HFFc6 (cell line): ENCODE results near the gene DNM1. TPM values are rescaled to one million over a fixed set of nuclear protein-coding genes. Genes with fewer than 3 reads are reported as not detected.

Experiments
- DNase-seq: peaks from one replicate; pipeline ENCODE4 v3.0.0-alpha.2; 2018
- H3K27ac Mint-ChIP-seq: 2 replicates; pipeline ENCODE4 v1.8.0; 2020; ENCODE audit warnings: mild to moderate bottlenecking, mixed read lengths
- H3K27me3 Mint-ChIP-seq: 2 replicates; pipeline ENCODE4 v1.8.0; 2021; ENCODE audit warnings: mild to moderate bottlenecking, moderate library complexity, mixed read lengths; ENCODE audit not compliant: insufficient read depth
- H3K36me3 Mint-ChIP-seq: 2 replicates; pipeline ENCODE4 v1.8.0; 2021; ENCODE audit warnings: low read depth, mixed read lengths
- H3K4me1 Mint-ChIP-seq: 2 replicates; pipeline ENCODE4 v1.8.0; 2020; ENCODE audit warnings: low read depth, mixed read lengths
- H3K4me3 Mint-ChIP-seq: 2 replicates; pipeline ENCODE4 v1.8.0; 2020; ENCODE audit warnings: mild to moderate bottlenecking, moderate library complexity, mixed read lengths
- H3K9me3 Mint-ChIP-seq: 2 replicates; pipeline ENCODE4 v1.8.0; 2020; ENCODE audit warnings: mild to moderate bottlenecking, mixed read lengths
- total RNA-seq, 6 experiments: library from RNA; stranded (reverse); fragmentation: NEBNext Ultra II Directional; extraction: Animal tissue kit (Norgen Biotek cat#: 25700); gene quantifications; 2 replicates in 1 of 6; 3 replicates in 5 of 6; pipeline ENCODE4 v1.2.3, GENCODE V29; 2021
- TF ChIP-seq, protein P1 (sequence below): fragments of 200-600 bp; sonication (generic); IDR thresholded peaks from 2 replicates; pipeline ENCODE4 v1.5.0; 2021; ENCODE audit warnings: antibody characterized with exemption, mild to moderate bottlenecking

DNM1 gene
- total RNA-seq, 6 experiments from 2014 or later: 17.4 to 38.2 (median 32.7) TPM

DNA sequence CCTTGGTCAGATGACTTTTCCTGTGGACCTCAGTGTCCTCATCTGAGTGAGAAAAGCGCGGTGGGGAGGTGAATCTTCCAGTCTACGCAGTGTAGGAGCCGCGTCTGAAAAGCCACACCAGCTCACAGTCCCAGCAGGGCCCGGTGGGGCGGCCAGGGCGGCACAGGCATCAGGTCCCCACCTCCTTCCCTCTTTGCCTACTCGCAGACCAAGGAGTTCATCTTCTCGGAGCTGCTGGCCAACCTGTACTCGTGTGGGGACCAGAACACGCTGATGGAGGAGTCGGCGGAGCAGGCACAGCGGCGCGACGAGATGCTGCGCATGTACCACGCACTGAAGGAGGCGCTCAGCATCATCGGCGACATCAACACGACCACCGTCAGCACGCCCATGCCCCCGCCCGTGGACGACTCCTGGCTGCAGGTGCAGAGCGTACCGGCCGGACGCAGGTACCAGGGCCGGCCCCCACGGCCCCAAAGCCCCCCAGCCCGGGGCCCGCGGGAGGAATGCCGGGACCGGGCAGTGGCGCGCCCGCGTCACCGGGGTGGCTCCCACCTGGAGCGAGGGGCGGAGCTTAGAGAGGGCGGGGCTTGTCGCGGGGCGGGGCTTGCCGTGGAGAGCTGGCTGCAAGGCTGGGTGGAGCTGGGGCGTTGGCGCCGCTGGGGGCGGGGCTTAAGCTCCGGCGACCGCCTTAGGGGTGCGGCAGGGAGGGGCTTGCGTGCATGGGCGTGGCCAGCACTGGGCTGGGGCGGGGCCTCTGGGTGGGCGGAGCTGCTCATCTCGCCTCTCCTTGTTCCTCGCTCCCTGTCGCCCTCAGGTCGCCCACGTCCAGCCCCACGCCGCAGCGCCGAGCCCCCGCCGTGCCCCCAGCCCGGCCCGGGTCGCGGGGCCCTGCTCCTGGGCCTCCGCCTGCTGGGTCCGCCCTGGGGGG, 47.0 kb downstream of the DNM1 start:
- H3K4me3 Mint-ChIP-seq: no peak overlapping the region

DNA sequence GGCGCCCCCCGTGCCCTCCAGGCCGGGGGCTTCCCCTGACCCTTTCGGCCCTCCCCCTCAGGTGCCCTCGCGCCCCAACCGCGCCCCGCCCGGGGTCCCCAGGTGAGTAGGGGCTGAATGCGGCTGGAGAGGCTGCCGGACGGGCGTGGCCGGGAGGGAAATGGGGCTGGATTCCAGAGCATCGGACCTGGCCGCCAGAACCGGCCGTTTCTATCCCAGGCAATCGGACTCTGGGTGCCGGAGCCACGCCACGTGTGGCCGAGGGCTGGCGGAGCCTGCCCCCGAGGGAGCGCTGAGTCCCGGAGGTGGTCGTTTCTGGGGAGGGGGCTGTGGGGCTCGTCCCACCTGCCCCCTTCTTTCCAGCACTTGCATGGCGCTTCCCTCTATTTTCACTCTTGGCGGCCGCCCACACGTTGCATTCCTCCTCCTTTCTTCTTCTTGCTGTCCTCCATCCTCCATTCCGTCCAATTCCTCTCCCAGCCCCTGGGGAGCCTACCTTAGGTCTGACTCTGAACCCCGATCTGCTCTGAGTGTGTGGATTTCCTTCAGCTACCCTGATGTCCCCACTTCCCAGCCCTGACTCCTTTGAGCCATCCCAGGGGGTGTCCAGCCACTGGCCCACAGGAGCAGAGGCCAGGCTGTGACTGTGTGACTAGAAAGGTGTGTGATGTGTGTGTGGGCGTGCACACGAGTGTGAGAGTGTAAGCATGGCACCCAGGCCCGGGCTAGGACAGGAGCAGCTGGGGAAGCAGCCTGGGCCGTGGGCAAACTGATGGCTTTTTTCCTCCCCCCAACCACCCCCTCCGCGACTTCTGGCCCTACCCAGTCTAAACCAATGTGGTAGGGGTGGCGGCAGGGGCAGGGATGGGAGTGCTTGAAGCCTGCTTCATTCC, 47.9 kb downstream of the DNM1 start:
- Mint-ChIP-seq H3K36me3 (peaks cover 27% of the 10 kb centered on the region), H3K27ac (no peak overlapping the region), H3K9me3 (no peaks in the 10 kb centered on the region), H3K4me1 (peaks cover 19% of the 10 kb centered on the region), H3K4me3 (no peak overlapping the region), H3K27me3 (peaks cover 5% of the 10 kb centered on the region)
- TF ChIP-seq, protein P1, sequence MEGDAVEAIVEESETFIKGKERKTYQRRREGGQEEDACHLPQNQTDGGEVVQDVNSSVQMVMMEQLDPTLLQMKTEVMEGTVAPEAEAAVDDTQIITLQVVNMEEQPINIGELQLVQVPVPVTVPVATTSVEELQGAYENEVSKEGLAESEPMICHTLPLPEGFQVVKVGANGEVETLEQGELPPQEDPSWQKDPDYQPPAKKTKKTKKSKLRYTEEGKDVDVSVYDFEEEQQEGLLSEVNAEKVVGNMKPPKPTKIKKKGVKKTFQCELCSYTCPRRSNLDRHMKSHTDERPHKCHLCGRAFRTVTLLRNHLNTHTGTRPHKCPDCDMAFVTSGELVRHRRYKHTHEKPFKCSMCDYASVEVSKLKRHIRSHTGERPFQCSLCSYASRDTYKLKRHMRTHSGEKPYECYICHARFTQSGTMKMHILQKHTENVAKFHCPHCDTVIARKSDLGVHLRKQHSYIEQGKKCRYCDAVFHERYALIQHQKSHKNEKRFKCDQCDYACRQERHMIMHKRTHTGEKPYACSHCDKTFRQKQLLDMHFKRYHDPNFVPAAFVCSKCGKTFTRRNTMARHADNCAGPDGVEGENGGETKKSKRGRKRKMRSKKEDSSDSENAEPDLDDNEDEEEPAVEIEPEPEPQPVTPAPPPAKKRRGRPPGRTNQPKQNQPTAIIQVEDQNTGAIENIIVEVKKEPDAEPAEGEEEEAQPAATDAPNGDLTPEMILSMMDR: no peak
- no peak for DNase-seq

More for the DNA sequence above, 47.0 kb downstream of the DNM1 start:
- TF ChIP-seq, protein P1: no peak
- Mint-ChIP-seq H3K27me3 (peaks cover 5% of the 10 kb centered on the region), H3K36me3 (peaks cover 23% of the 10 kb centered on the region), H3K9me3 (no peaks in the 10 kb centered on the region), H3K27ac (no peak overlapping the region), H3K4me1 (peaks cover 28% of the 10 kb centered on the region)
- DNase-seq: peak; percentile 45

- H3K4me3 Mint-ChIP-seq: no peak overlapping the region
- H3K36me3 Mint-ChIP-seq: peaks cover 27% of the 10 kb centered on the region
- DNase-seq: peak; percentile 50
- TF ChIP-seq, protein P1: no peak
- no peaks in the 10 kb centered on the region for H3K9me3 Mint-ChIP-seq
- H3K4me1 Mint-ChIP-seq: peaks cover 15% of the 10 kb centered on the region
- H3K27me3 Mint-ChIP-seq: peaks cover 5% of the 10 kb centered on the region
- H3K27ac Mint-ChIP-seq: peak overlapping the region; percentile 5; the same call in 1 of the 2 replicates
Measured at GRCh38 chr9:128251732-128252100, 48.5 kb downstream of the DNM1 start.

DNA sequence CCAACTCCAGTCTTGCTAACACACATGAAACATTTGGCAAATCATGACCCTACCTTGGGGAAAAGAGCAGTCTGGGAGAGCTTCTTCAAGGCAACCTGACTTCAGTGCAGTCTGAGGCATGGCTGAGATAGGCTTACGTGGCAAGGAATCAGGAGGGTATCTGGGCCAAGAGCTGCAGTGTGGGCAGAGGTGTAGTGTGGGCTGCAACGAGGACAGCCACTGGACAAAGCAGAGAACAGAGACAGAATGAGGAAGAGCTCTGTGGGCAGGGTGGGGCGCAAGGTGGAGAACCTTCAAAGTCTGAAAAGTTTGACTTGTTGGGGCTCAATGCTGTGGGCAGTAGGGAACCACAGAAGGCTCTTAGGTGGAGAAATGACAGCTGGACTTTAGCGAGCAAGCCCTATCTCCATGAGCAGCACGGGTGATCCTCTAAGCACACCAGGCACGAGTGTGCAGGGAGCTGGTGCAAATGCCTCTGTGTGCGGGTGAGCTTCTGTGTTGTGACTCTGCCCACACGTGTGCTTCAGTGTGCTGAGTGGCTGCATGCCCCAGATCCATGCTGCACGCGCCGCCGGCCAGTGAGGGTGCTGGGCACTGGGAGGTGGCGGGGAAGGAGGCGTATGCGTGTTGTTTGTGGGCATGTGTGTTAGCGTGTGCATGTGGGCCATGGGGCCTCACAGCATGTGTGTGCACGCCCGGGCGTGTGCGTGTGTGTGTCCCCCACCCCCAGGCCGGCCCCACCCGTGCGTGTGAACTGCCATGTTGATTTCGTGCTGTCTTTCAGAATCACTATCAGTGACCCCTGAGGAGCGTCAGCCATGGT, 49.3 kb downstream of the DNM1 start:
- peaks cover 6% of the 10 kb centered on the region for H3K27me3 Mint-ChIP-seq
- H3K9me3 Mint-ChIP-seq: no peaks in the 10 kb centered on the region
- H3K4me1 Mint-ChIP-seq: peaks cover 15% of the 10 kb centered on the region
- peak overlapping the region; percentile 5 for H3K27ac Mint-ChIP-seq
- DNase-seq: no peak
- no peak overlapping the region for H3K4me3 Mint-ChIP-seq
- TF ChIP-seq, protein P1: no peak
- peaks cover 30% of the 10 kb centered on the region for H3K36me3 Mint-ChIP-seq
